B cell (primary cell): Measurements from ENCODE around the gene OR5B12. TPM values are rescaled to one million over a fixed set of nuclear protein-coding genes. Genes with fewer than 3 reads are reported as not detected.
"Not testable (repeated sequence)": the region's sequence is repeated elsewhere in the genome, so short reads cannot be mapped to it uniquely, and the experiment has no call there.

ENCODE experiments used
- ATAC-seq: fragments of 200-7000 bp; cut with Tn5 transposase; one replicate; pipeline ENCODE4 v1.10.0; 2021; ENCODE audit warnings: low read depth, mild to moderate bottlenecking, moderate number of reproducible peaks, moderate library complexity
- CTCF ChIA-PET: fragments of 350-600 bp; sonication (Branson Sonifier 250); formaldehyde crosslinking; loops from one replicate; lab custom pipeline; 2021; ENCODE audit warnings: antibody characterized with exemption, inconsistent platforms; lab: Charles Lee
- POLR2A ChIA-PET: fragments of 350-600 bp; sonication (Branson Sonifier 250); formaldehyde crosslinking; loops from one replicate; lab custom pipeline; 2021; ENCODE audit warnings: antibody characterized with exemption; lab: Charles Lee
- DNase-seq: peaks from one replicate; pipeline ENCODE4 v3.0.0; 2013
- H2AFZ ChIP-seq: 2 replicates; pipeline ENCODE4 v1.6.1; 2012; ENCODE audit warnings: mild to moderate bottlenecking, low read depth, low read length; ENCODE audit not compliant: insufficient read depth, poor library complexity, severe bottlenecking
- H3K27ac ChIP-seq, 2 donors: 1 replicate in 1 of 2; 2 replicates in 1 of 2; pipeline ENCODE4 v1.5.1; 2012 to 2013; ENCODE audit warnings: low read length in 2 of 2, mild to moderate bottlenecking in 2 of 2, moderate library complexity in 1 of 2
- H3K27me3 ChIP-seq, 4 experiments: fragments of 200-600 bp in 1 of 4; sonication (generic) in 1 of 4; replicated peaks in 1 of 4; 1 replicate in 2 of 4; 2 replicates in 2 of 4; pipeline versions ENCODE4 v1.6.1 to v1.7.0; 2013 to 2016; ENCODE audit warnings: low read length in 3 of 4, mild to moderate bottlenecking in 2 of 4, mixed read lengths in 1 of 4, moderate library complexity in 1 of 4; ENCODE audit not compliant: insufficient read depth in 4 of 4, control insufficient read depth in 3 of 4; ENCODE audit errors: control extremely low read depth in 1 of 4
- H3K36me3 ChIP-seq, 2 experiments: replicated peaks in 1 of 2; 1 replicate in 1 of 2; 2 replicates in 1 of 2; pipeline versions ENCODE4 v1.6.1 to v1.7.1; 2013; ENCODE audit warnings: low read length in 1 of 2; ENCODE audit not compliant: insufficient read depth in 2 of 2, control insufficient read depth in 1 of 2; ENCODE audit errors: control extremely low read depth in 1 of 2, extremely low read depth in 1 of 2
- H3K4me1 ChIP-seq, 2 donors: fragments of 200-600 bp in 1 of 2; sonication (generic) in 1 of 2; 1 replicate in 1 of 2; 2 replicates in 1 of 2; pipeline versions ENCODE4 v1.5.1 to v1.6.1; 2013 to 2017; ENCODE audit warnings: low read length in 2 of 2; ENCODE audit not compliant: control insufficient read depth in 2 of 2, insufficient read depth in 2 of 2
- H3K4me2 ChIP-seq: replicated peaks from 2 replicates; pipeline ENCODE3; 2012; ENCODE audit warnings: mild to moderate bottlenecking, low read depth, low read length; ENCODE audit not compliant: poor library complexity, severe bottlenecking
- H3K4me3 ChIP-seq, 5 experiments: fragments of 200-600 bp in 1 of 5; sonication (generic) in 1 of 5; 1 replicate in 3 of 5; 2 replicates in 2 of 5; pipeline versions ENCODE4 v1.5.1 to v1.7.0; 2011 to 2016; ENCODE audit warnings: low read length in 4 of 5, mild to moderate bottlenecking in 4 of 5, low read depth in 2 of 5, control low read depth in 1 of 5, moderate library complexity in 1 of 5; ENCODE audit not compliant: insufficient read depth in 1 of 5; ENCODE audit errors: control extremely low read depth in 1 of 5, extremely low read depth in 1 of 5
- H3K79me2 ChIP-seq: fragments of 200-600 bp; sonication (generic); one replicate; pipeline ENCODE4 v1.6.0; 2016; ENCODE audit warnings: low read length; ENCODE audit not compliant: control insufficient read depth, insufficient read depth
- H3K9ac ChIP-seq: fragments of 200-600 bp; sonication (generic); 2 replicates; pipeline ENCODE4 v1.6.1; 2017; ENCODE audit warnings: mild to moderate bottlenecking, low read length, moderate library complexity
- H3K9me3 ChIP-seq, 3 donors: one replicate each; pipeline versions ENCODE4 v1.6.1 to v1.7.1; 2013; ENCODE audit warnings: low read length in 2 of 3; ENCODE audit not compliant: control insufficient read depth in 2 of 3, insufficient read depth in 1 of 3; ENCODE audit errors: control extremely low read depth in 1 of 3
- H4K20me1 ChIP-seq: 2 replicates; pipeline ENCODE4 v1.6.0; 2012; ENCODE audit warnings: mild to moderate bottlenecking, low read length; ENCODE audit not compliant: insufficient read depth, control insufficient read depth, poor library complexity, severe bottlenecking
- H3K27ac Mint-ChIP-seq: one replicate; pipeline ENCODE4 v1.8.0; 2021; ENCODE audit warnings: mixed read lengths
- H3K27me3 Mint-ChIP-seq: one replicate; pipeline ENCODE4 v1.8.0; 2021; ENCODE audit warnings: mixed read lengths
- H3K4me1 Mint-ChIP-seq: one replicate; pipeline ENCODE4 v1.8.0; 2021; ENCODE audit warnings: mixed read lengths
- H3K4me3 Mint-ChIP-seq: one replicate; pipeline ENCODE4 v1.8.0; 2021; ENCODE audit warnings: mixed read lengths
- H3K9me3 Mint-ChIP-seq: one replicate; pipeline ENCODE4 v1.8.0; 2022; ENCODE audit warnings: mixed read lengths; ENCODE audit not compliant: insufficient read depth
- CTCF ChIP-seq: fragments of 200-600 bp; IDR thresholded peaks from one replicate; pipeline ENCODE4 v1.8.0; 2022; ENCODE audit warnings: antibody characterized with exemption, mild to moderate bottlenecking
- EZH2 ChIP-seq: IDR thresholded peaks from 2 replicates; pipeline ENCODE4 v1.6.1; 2012; ENCODE audit warnings: borderline replicate concordance, low read depth, mild to moderate bottlenecking, moderate library complexity, low read length; ENCODE audit not compliant: insufficient read depth, poor library complexity, severe bottlenecking
- WGBS: methylation state at CpG from one replicate; pipeline ENCODE4 v1.1.5; 2013; ENCODE audit warnings: missing lambda C conversion rate; ENCODE audit not compliant: insufficient coverage; 5-methylcytosine and 5-hydroxymethylcytosine counted together
- intact Hi-C: fragments of 100-400 bp; cut with micrococcal nuclease; formaldehyde crosslinking; loops from one replicate; pipeline ENCODE4 v1.10.0; 2022
- polyA plus RNA-seq: library from polyadenylated mRNA; depleted of rRNA; stranded (reverse); fragments of >200 nt; gene quantifications from 2 replicates; pipeline ENCODE4 v1.2.3, GENCODE V29; 2012
- total RNA-seq, 2 donors: library from RNA; stranded (reverse); fragments of 120-200 nt in 1 of 2; gene quantifications; 1 replicate in 1 of 2; 2 replicates in 1 of 2; pipeline versions ENCODE4 v1.2.3 to v1.2.4, GENCODE V29; 2013 to 2022

The OR5B12 gene
- total and polyA plus RNA-seq, 2 donors (not counting 1 experiment from before 2014, with no cell fraction given) = not detected

- Histone ChIP-seq H3K27ac (no peak within 1 kb of the TSS), H3K27me3 (peaks cover 0 to 9% (median 7%) of the 10 kb centered on the region in 4 experiments), H3K4me2 (no peak within 1 kb of the TSS), H3K9me3 (peaks cover 0 to 3% (median 0%) of the 10 kb centered on the region in 3 donors), H3K36me3 (no peaks in the 10 kb centered on the region), H3K4me3 (no peak within 1 kb of the TSS), H3K9ac (no peak within 1 kb of the TSS), H2AFZ (no peak within 1 kb of the TSS), H3K79me2 (no peaks in the 10 kb centered on the region), H4K20me1 (no peaks in the 10 kb centered on the region), H3K4me1 (no peaks in the 10 kb centered on the region)
- Mint-ChIP-seq H3K4me3 (no peak within 1 kb of the TSS), H3K4me1 (no peaks in the 10 kb centered on the region), H3K27ac (no peak within 1 kb of the TSS), H3K9me3 (peaks cover 2% of the 10 kb centered on the region), H3K27me3 (peaks cover 34% of the 10 kb centered on the region)
- intact Hi-C loops = no loop called here
- ATAC-seq (no peak), DNase-seq (no peak)
- 82% methylated on average over 3 of the region's 3 CpGs for WGBS
- CTCF ChIA-PET = no interaction called here
- TF ChIP-seq CTCF = no peak
- no peak for TF ChIP-seq EZH2
- POLR2A ChIA-PET = no interaction called here
Measured at GRCh38 chr11:58428021-58428420, 14.0 kb downstream of the OR5B12 start, which contains the start of gene OR5B2. OR5B2 (minus strand) TSS chr11:58428121; CDS start chr11:58423261, 4,860 bp downstream.

- Mint-ChIP-seq H3K27ac (no peak within 1 kb of the TSS), H3K9me3 (peaks cover 11% of the 10 kb centered on the region), H3K27me3 (peaks cover 18% of the 10 kb centered on the region), H3K4me3 (no peak within 1 kb of the TSS), H3K4me1 (no peaks in the 10 kb centered on the region)
- Histone ChIP-seq H3K4me1 (no peaks in the 10 kb centered on the region), H3K9ac (no peak within 1 kb of the TSS), H3K4me3 (no peak within 1 kb of the TSS), H3K9me3 (peaks cover 0 to 13% (median 8%) of the 10 kb centered on the region in 3 donors), H2AFZ (no peak within 1 kb of the TSS), H3K27ac (no peak within 1 kb of the TSS), H3K27me3 (no peaks in the 10 kb centered on the region), H4K20me1 (no peaks in the 10 kb centered on the region), H3K4me2 (no peak within 1 kb of the TSS), H3K79me2 (no peaks in the 10 kb centered on the region), H3K36me3 (no peaks in the 10 kb centered on the region)
- no peak for DNase-seq
- no peak for ATAC-seq
- ChIA-PET CTCF (no interaction called here), POLR2A (no interaction called here)
- intact Hi-C loops = no loop called here
- TF ChIP-seq EZH2 = no peak
- no peak for TF ChIP-seq CTCF
- no CpG with 5 or more reads among the region's 1 CpG for WGBS
Measured at GRCh38 chr11:58406774-58407173, 35.3 kb downstream of the OR5B12 start, which contains the start of gene OR5B3. OR5B3 (minus strand) TSS chr11:58406874; CDS start chr11:58403409, 3,465 bp downstream.

GRCh38 chr11:58399622-58400021 is 42.4 kb downstream of the OR5B12 start:
- DNase-seq, H3K4me1 Mint-ChIP-seq, H4K20me1 ChIP-seq, H3K4me2 ChIP-seq, H3K27me3 ChIP-seq, H3K9ac ChIP-seq, H3K27ac ChIP-seq, H3K36me3 ChIP-seq, H3K4me3 ChIP-seq, H3K9me3 Mint-ChIP-seq, ATAC-seq, H3K27ac Mint-ChIP-seq, H3K27me3 Mint-ChIP-seq, H3K9me3 ChIP-seq, H3K4me1 ChIP-seq, intact Hi-C loops, H3K4me3 Mint-ChIP-seq, POLR2A ChIA-PET, CTCF ChIA-PET, H3K79me2 ChIP-seq, H2AFZ ChIP-seq: not testable (repeated sequence)
- no CpG with 5 or more reads among the region's 2 CpGs for WGBS
